Hepatocyte (in vitro differentiated cells): Measurements from ENCODE around the gene KCNMA1. TPM values are rescaled to one million over a fixed set of nuclear protein-coding genes. Genes with fewer than 3 reads are reported as not detected.

ENCODE experiments used
- DNase-seq: peaks from one replicate; pipeline ENCODE4 v3.0.0-alpha.2; 2016; ENCODE audit warnings: low spot score
- H2AFZ ChIP-seq: fragments of 200-600 bp; sonication (generic); 2 replicates; pipeline ENCODE4 v1.6.0; 2016; ENCODE audit warnings: antibody characterized with exemption, mild to moderate bottlenecking
- H3K27ac ChIP-seq: fragments of 200-600 bp; sonication (generic); 2 replicates; pipeline ENCODE4 v1.5.1; 2016; ENCODE audit warnings: mild to moderate bottlenecking
- H3K27me3 ChIP-seq: fragments of 200-600 bp; sonication (generic); 2 replicates; pipeline ENCODE4 v1.6.1; 2016
- H3K36me3 ChIP-seq: fragments of 200-600 bp; sonication (generic); replicated peaks from 2 replicates; pipeline ENCODE4 v1.5.1; 2016; ENCODE audit warnings: low read depth; ENCODE audit not compliant: insufficient read depth
- H3K4me1 ChIP-seq: fragments of 200-600 bp; sonication (generic); 2 replicates; pipeline ENCODE4 v1.5.1; 2016; ENCODE audit warnings: mild to moderate bottlenecking, moderate library complexity; ENCODE audit not compliant: insufficient read depth
- H3K4me2 ChIP-seq: fragments of 200-600 bp; sonication (generic); 2 replicates; pipeline ENCODE4 v1.6.0; 2016
- H3K4me3 ChIP-seq: fragments of 200-600 bp; sonication (generic); 2 replicates; pipeline ENCODE4 v1.5.1; 2016; ENCODE audit warnings: mild to moderate bottlenecking
- H3K79me2 ChIP-seq: fragments of 200-600 bp; sonication (generic); 2 replicates; pipeline ENCODE4 v1.6.0; 2017; ENCODE audit warnings: mild to moderate bottlenecking
- H3K9me2 ChIP-seq: fragments of 200-600 bp; sonication (generic); replicated peaks from 2 replicates; pipeline ENCODE4 v1.6.0; 2017; ENCODE audit warnings: mild to moderate bottlenecking; ENCODE audit not compliant: insufficient read depth
- H3K9me3 ChIP-seq: fragments of 200-600 bp; sonication (generic); 2 replicates; pipeline ENCODE4 v1.5.1; 2016; ENCODE audit warnings: low read depth, mild to moderate bottlenecking
- H4K20me1 ChIP-seq: fragments of 200-600 bp; sonication (generic); 2 replicates; pipeline ENCODE4 v1.6.0; 2016; ENCODE audit warnings: mild to moderate bottlenecking; ENCODE audit not compliant: insufficient read depth, poor library complexity, severe bottlenecking
- CTCF ChIP-seq: fragments of 200-600 bp; sonication (generic); IDR thresholded peaks from 2 replicates; pipeline ENCODE4 v1.5.1; 2016; ENCODE audit warnings: antibody characterized with exemption, mild to moderate bottlenecking; ENCODE audit not compliant: poor library complexity
- EZH2 ChIP-seq: fragments of 200-600 bp; sonication (generic); IDR thresholded peaks from 2 replicates; pipeline ENCODE4 v1.6.1; 2016; ENCODE audit warnings: antibody characterized with exemption, mild to moderate bottlenecking, borderline replicate concordance
- EZH2phosphoT487 ChIP-seq: fragments of 200-600 bp; sonication (generic); IDR thresholded peaks from one replicate; pipeline ENCODE4 v1.6.1; 2018; ENCODE audit warnings: antibody characterized with exemption, mild to moderate bottlenecking, low read depth, moderate library complexity; ENCODE audit not compliant: unreplicated experiment, severe bottlenecking
- WGBS: methylation state at CpG from one replicate; pipeline ENCODE4 v1.1.6; 2016; ENCODE audit warnings: low lambda C conversion rate; ENCODE audit errors: missing lambda C conversion rate; 5-methylcytosine and 5-hydroxymethylcytosine counted together
- polyA plus RNA-seq: library from polyadenylated mRNA; unstranded; fragments of >200 nt; fragmentation: Nextera tagmentation; extraction: Ambion mirVana; gene quantifications from 2 replicates; pipeline ENCODE4 v1.2.1, GENCODE V29; 2016
- total RNA-seq: library from RNA; depleted of rRNA; stranded (reverse); fragments of >200 nt; gene quantifications from 2 replicates; pipeline ENCODE4 v1.2.3, GENCODE V29; 2014

The KCNMA1 gene
- total and polyA plus RNA-seq, 2 experiments from 2014 or later, result 42.6 to 73.3 TPM

- no peak for TF ChIP-seq CTCF
- H3K9me3 ChIP-seq, result no peaks in the 10 kb centered on the region
- DNase-seq, result no peak
- no peaks in the 10 kb centered on the region for H3K27me3 ChIP-seq
- no peaks in the 10 kb centered on the region for H3K36me3 ChIP-seq
- no peaks in the 10 kb centered on the region for H3K79me2 ChIP-seq
- H3K27ac ChIP-seq, result no peak overlapping the region
- H3K4me3 ChIP-seq, result no peak overlapping the region
- no peaks in the 10 kb centered on the region for H3K9me2 ChIP-seq
- H3K4me1 ChIP-seq, result no peaks in the 10 kb centered on the region
- no peak overlapping the region for H3K4me2 ChIP-seq
- no peaks in the 10 kb centered on the region for H4K20me1 ChIP-seq
- no peak overlapping the region for H2AFZ ChIP-seq
- 97% methylated on average over 5 of the region's 5 CpGs for WGBS
Observed at GRCh38 chr10:77358656-77359055, 279.0 kb downstream of the KCNMA1 start.

- Histone ChIP-seq H3K27me3 (no peaks in the 10 kb centered on the region), H3K9me3 (no peaks in the 10 kb centered on the region), H3K27ac (no peak overlapping the region), H2AFZ (no peak overlapping the region), H3K36me3 (no peaks in the 10 kb centered on the region), H3K4me3 (no peak overlapping the region), H3K4me2 (no peak overlapping the region), H4K20me1 (no peaks in the 10 kb centered on the region), H3K79me2 (no peaks in the 10 kb centered on the region), H3K4me1 (no peaks in the 10 kb centered on the region), H3K9me2 (no peaks in the 10 kb centered on the region)
- no peak for DNase-seq
- 79% methylated on average over 4 of the region's 4 CpGs for WGBS
- TF ChIP-seq EZH2phosphoT487, result no peak
- TF ChIP-seq EZH2, result no peak
- TF ChIP-seq CTCF, result no peak
Observed at GRCh38 chr10:77357611-77358310, 279.8 kb downstream of the KCNMA1 start.

- Histone ChIP-seq H3K4me1 (no peaks in the 10 kb centered on the region), H3K4me3 (no peak overlapping the region), H3K9me2 (no peaks in the 10 kb centered on the region), H3K27ac (no peak overlapping the region), H3K79me2 (no peaks in the 10 kb centered on the region), H3K9me3 (no peaks in the 10 kb centered on the region), H3K4me2 (no peak overlapping the region), H3K36me3 (no peaks in the 10 kb centered on the region), H3K27me3 (no peaks in the 10 kb centered on the region), H4K20me1 (no peaks in the 10 kb centered on the region), H2AFZ (no peak overlapping the region)
- no peak for DNase-seq
- TF ChIP-seq EZH2 (no peak), CTCF (no peak), EZH2phosphoT487 (no peak)
Observed at GRCh38 chr10:77357185-77357584, 280.4 kb downstream of the KCNMA1 start.

GRCh38 chr10:77355844-77356243 is 281.8 kb downstream of the KCNMA1 start:
- H3K4me3 ChIP-seq, result no peak overlapping the region
- no peaks in the 10 kb centered on the region for H3K9me2 ChIP-seq
- no peak overlapping the region for H2AFZ ChIP-seq
- H3K4me1 ChIP-seq, result peaks cover 6% of the 10 kb centered on the region
- no peaks in the 10 kb centered on the region for H3K36me3 ChIP-seq
- no peak overlapping the region for H3K27ac ChIP-seq
- TF ChIP-seq EZH2 (no peak), CTCF (no peak), EZH2phosphoT487 (no peak)
- H3K4me2 ChIP-seq, result no peak overlapping the region
- H3K27me3 ChIP-seq, result no peaks in the 10 kb centered on the region
- no peaks in the 10 kb centered on the region for H3K79me2 ChIP-seq
- 48% methylated on average over 4 of the region's 4 CpGs for WGBS
- no peaks in the 10 kb centered on the region for H3K9me3 ChIP-seq
- H4K20me1 ChIP-seq, result no peaks in the 10 kb centered on the region
- DNase-seq, result no peak
